Skeletal muscle tissue (tissue), 4 donors: ENCODE measurements around the gene TAX1BP3. TPM values are rescaled to one million over a fixed set of nuclear protein-coding genes. Genes with fewer than 3 reads are reported as not detected.

ENCODE experiments used
- H3K27ac ChIP-seq: one replicate; pipeline ENCODE4 v1.7.0; 2013; ENCODE audit warnings: mild to moderate bottlenecking, low read depth, low read length, inconsistent platforms
- H3K27me3 ChIP-seq, 3 donors: one replicate each; pipeline ENCODE4 v1.7.0; 2013; ENCODE audit warnings: low read length in 3 of 3; ENCODE audit not compliant: control insufficient read depth in 3 of 3, insufficient read depth in 3 of 3
- H3K36me3 ChIP-seq, 3 donors: one replicate each; pipeline ENCODE4 v1.7.0; 2013; ENCODE audit warnings: low read length in 3 of 3; ENCODE audit not compliant: control insufficient read depth in 3 of 3, insufficient read depth in 3 of 3
- H3K4me1 ChIP-seq, 3 donors: one replicate each; pipeline ENCODE4 v1.7.0; 2013; ENCODE audit warnings: low read length in 3 of 3, mild to moderate bottlenecking in 3 of 3; ENCODE audit not compliant: control insufficient read depth in 3 of 3, insufficient read depth in 3 of 3
- H3K4me3 ChIP-seq, 3 donors: one replicate each; pipeline ENCODE4 v1.7.0; 2013; ENCODE audit warnings: low read length in 3 of 3
- H3K9ac ChIP-seq, 3 donors: one replicate each; pipeline ENCODE4 v1.7.0; 2013; ENCODE audit warnings: low read length in 3 of 3, mild to moderate bottlenecking in 3 of 3, moderate library complexity in 2 of 3, low read depth in 1 of 3
- H3K9me3 ChIP-seq, 3 donors: one replicate each; pipeline ENCODE4 v1.7.0; 2013; ENCODE audit warnings: low read length in 3 of 3; ENCODE audit not compliant: control insufficient read depth in 3 of 3
- total RNA-seq: library from RNA; depleted of rRNA; stranded (reverse); fragments of >200 nt; gene quantifications from one replicate; pipeline ENCODE4 v1.2.3, GENCODE V29; 2014
- donor health status: Osteomylitis.

TAX1BP3 gene
- total RNA-seq, 1 donor from 2014 or later, result 31.3 TPM

- Histone ChIP-seq H3K36me3 (peaks cover 11 to 16% (median 13%) of the 10 kb centered on the region in 3 donors), H3K27me3 (peaks cover 0 to 9% (median 0%) of the 10 kb centered on the region in 3 donors), H3K9ac (peak overlapping the region in 1 of 3 donors; percentile 25), H3K27ac (no peak overlapping the region), H3K9me3 (no peaks in the 10 kb centered on the region), H3K4me1 (peaks cover under 1 to 27% (median 11%) of the 10 kb centered on the region in 3 donors), H3K4me3 (no peak overlapping the region)
These were observed 21.1 kb upstream of the TAX1BP3 start for GRCh38 chr17:3689262-3690093.

GRCh38 chr17:3688852-3689261 lies 20.5 kb upstream of the TAX1BP3 start:
- Histone ChIP-seq H3K9me3 (no peaks in the 10 kb centered on the region), H3K4me3 (no peak overlapping the region), H3K27ac (no peak overlapping the region), H3K27me3 (peaks cover 0 to 7% (median 0%) of the 10 kb centered on the region in 3 donors), H3K9ac (no peak overlapping the region), H3K36me3 (peaks cover 13 to 16% (median 13%) of the 10 kb centered on the region in 3 donors), H3K4me1 (peaks cover 0 to 21% (median 7%) of the 10 kb centered on the region in 3 donors)

- Histone ChIP-seq H3K4me3 (no peak overlapping the region), H3K4me1 (peaks cover 0 to 16% (median 6%) of the 10 kb centered on the region in 3 donors), H3K36me3 (peaks cover 13 to 16% (median 15%) of the 10 kb centered on the region in 3 donors), H3K9me3 (no peaks in the 10 kb centered on the region), H3K27ac (no peak overlapping the region), H3K9ac (no peak overlapping the region), H3K27me3 (peaks cover 0 to 5% (median 0%) of the 10 kb centered on the region in 3 donors)
These were observed 19.7 kb upstream of the TAX1BP3 start for GRCh38 chr17:3688027-3688553.

GRCh38 chr17:3685174-3685573 lies 16.8 kb upstream of the TAX1BP3 start:
- Histone ChIP-seq H3K4me1 (peaks cover 0 to under 1% (median 0%) of the 10 kb centered on the region in 3 donors), H3K27me3 (no peaks in the 10 kb centered on the region), H3K36me3 (peaks cover 11% of the 10 kb centered on the region in 3 donors), H3K9ac (no peak overlapping the region), H3K27ac (no peak overlapping the region), H3K4me3 (no peak overlapping the region), H3K9me3 (no peaks in the 10 kb centered on the region)

GRCh38 chr17:3683054-3683511 lies 14.7 kb upstream of the TAX1BP3 start:
- Histone ChIP-seq H3K27me3 (no peaks in the 10 kb centered on the region), H3K4me3 (no peak overlapping the region), H3K27ac (no peak overlapping the region), H3K9ac (no peak overlapping the region), H3K9me3 (no peaks in the 10 kb centered on the region), H3K36me3 (peaks cover 0 to 4% (median 2%) of the 10 kb centered on the region in 3 donors), H3K4me1 (peaks cover 0 to 7% (median 0%) of the 10 kb centered on the region in 3 donors)

- peaks cover 0 to 8% (median 4%) of the 10 kb centered on the region in 3 donors for H3K36me3 ChIP-seq
- H3K27me3 ChIP-seq, result no peaks in the 10 kb centered on the region
- peaks cover 0 to 7% (median 0%) of the 10 kb centered on the region in 3 donors for H3K4me1 ChIP-seq
- no peak overlapping the region for H3K27ac ChIP-seq
- H3K4me3 ChIP-seq, result no peak overlapping the region
- H3K9me3 ChIP-seq, result no peaks in the 10 kb centered on the region
- H3K9ac ChIP-seq, result no peak overlapping the region
These were observed 13.7 kb upstream of the TAX1BP3 start for GRCh38 chr17:3682033-3682432.

- Histone ChIP-seq H3K9ac (no peak overlapping the region), H3K27ac (no peak overlapping the region), H3K4me3 (no peak overlapping the region), H3K4me1 (peaks cover 0 to 7% (median 0%) of the 10 kb centered on the region in 3 donors), H3K9me3 (no peaks in the 10 kb centered on the region), H3K27me3 (no peaks in the 10 kb centered on the region), H3K36me3 (peaks cover 0 to 8% (median 4%) of the 10 kb centered on the region in 3 donors)
These were observed 13.2 kb upstream of the TAX1BP3 start for GRCh38 chr17:3681565-3681964.

- Histone ChIP-seq H3K4me3 (no peak overlapping the region), H3K27ac (no peak overlapping the region), H3K27me3 (no peaks in the 10 kb centered on the region), H3K36me3 (peaks cover 0 to 9% (median 4%) of the 10 kb centered on the region in 3 donors), H3K9ac (no peak overlapping the region), H3K4me1 (peaks cover 0 to 7% (median 0%) of the 10 kb centered on the region in 3 donors), H3K9me3 (no peaks in the 10 kb centered on the region)
These were observed 12.7 kb upstream of the TAX1BP3 start for GRCh38 chr17:3681057-3681456.

- H3K9me3 ChIP-seq, result no peaks in the 10 kb centered on the region
- H3K27ac ChIP-seq, result no peak overlapping the region
- H3K36me3 ChIP-seq, result peaks cover 0 to 10% (median 4%) of the 10 kb centered on the region in 3 donors
- H3K4me1 ChIP-seq, result peaks cover 0 to 7% (median 0%) of the 10 kb centered on the region in 3 donors
- H3K4me3 ChIP-seq, result no peak overlapping the region
- no peaks in the 10 kb centered on the region for H3K27me3 ChIP-seq
- no peak overlapping the region for H3K9ac ChIP-seq
These were observed 11.3 kb upstream of the TAX1BP3 start for GRCh38 chr17:3679531-3680126.
